OCI-LY1 (cell line): ENCODE measurements around the gene PIGZ.

Source experiments
- EZH2 ChIP-seq: fragments of 200-600 bp; sonication (generic), shearing (Covaris generic); IDR thresholded peaks from 2 replicates; pipeline ENCODE4 v1.8.0; 2017; ENCODE audit warnings: borderline replicate concordance, mixed run types, mild to moderate bottlenecking, antibody characterized with exemption, low read length, moderate library complexity, mixed read lengths
- TF ChIP-seq, protein P1 (sequence below): fragments of 200-600 bp; sonication (generic), shearing (Covaris generic); IDR thresholded peaks from 2 replicates; pipeline ENCODE4 v1.5.1; 2017; ENCODE audit warnings: mild to moderate bottlenecking, antibody characterized with exemption, low read length, moderate library complexity, mixed read lengths

DNA sequence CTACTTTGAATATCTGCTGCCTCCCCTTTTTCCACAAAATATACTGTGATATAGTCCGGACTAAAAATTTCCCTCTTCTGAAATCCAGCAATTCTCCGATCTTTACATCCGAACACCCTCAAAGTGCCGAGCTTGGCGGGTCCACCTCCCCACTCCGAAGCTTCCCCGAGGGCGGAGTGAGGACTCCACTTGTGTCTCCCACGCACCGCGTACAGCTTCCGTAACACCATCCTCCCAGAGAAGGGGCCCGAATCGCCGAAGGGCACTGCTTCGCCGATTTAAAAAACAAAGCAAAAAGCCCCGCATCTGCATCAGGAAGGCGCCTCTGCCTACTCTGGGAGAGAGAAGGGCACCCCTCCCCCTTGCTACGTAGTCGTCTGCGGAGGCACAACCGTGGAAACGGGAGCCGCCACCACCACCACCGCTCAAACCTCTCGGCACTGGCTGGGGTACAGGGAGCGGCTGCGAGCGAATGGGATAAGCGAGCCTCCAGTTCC lies 26.9 kb downstream of the PIGZ start:
- TF ChIP-seq EZH2: no peak
- TF ChIP-seq, protein P1, sequence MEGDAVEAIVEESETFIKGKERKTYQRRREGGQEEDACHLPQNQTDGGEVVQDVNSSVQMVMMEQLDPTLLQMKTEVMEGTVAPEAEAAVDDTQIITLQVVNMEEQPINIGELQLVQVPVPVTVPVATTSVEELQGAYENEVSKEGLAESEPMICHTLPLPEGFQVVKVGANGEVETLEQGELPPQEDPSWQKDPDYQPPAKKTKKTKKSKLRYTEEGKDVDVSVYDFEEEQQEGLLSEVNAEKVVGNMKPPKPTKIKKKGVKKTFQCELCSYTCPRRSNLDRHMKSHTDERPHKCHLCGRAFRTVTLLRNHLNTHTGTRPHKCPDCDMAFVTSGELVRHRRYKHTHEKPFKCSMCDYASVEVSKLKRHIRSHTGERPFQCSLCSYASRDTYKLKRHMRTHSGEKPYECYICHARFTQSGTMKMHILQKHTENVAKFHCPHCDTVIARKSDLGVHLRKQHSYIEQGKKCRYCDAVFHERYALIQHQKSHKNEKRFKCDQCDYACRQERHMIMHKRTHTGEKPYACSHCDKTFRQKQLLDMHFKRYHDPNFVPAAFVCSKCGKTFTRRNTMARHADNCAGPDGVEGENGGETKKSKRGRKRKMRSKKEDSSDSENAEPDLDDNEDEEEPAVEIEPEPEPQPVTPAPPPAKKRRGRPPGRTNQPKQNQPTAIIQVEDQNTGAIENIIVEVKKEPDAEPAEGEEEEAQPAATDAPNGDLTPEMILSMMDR: no peak
